Globus pallidus (tissue), 1 donor: Measurements from ENCODE around the gene ACTN4.
"Not testable (repeated sequence)": the region's sequence is repeated elsewhere in the genome, so short reads cannot be mapped to it uniquely, and the experiment has no call there.

Experiments
- DNase-seq: peaks from one replicate; pipeline ENCODE4 v3.0.0-alpha.2; 2015; ENCODE audit warnings: low spot score

Gene ACTN4

DNA sequence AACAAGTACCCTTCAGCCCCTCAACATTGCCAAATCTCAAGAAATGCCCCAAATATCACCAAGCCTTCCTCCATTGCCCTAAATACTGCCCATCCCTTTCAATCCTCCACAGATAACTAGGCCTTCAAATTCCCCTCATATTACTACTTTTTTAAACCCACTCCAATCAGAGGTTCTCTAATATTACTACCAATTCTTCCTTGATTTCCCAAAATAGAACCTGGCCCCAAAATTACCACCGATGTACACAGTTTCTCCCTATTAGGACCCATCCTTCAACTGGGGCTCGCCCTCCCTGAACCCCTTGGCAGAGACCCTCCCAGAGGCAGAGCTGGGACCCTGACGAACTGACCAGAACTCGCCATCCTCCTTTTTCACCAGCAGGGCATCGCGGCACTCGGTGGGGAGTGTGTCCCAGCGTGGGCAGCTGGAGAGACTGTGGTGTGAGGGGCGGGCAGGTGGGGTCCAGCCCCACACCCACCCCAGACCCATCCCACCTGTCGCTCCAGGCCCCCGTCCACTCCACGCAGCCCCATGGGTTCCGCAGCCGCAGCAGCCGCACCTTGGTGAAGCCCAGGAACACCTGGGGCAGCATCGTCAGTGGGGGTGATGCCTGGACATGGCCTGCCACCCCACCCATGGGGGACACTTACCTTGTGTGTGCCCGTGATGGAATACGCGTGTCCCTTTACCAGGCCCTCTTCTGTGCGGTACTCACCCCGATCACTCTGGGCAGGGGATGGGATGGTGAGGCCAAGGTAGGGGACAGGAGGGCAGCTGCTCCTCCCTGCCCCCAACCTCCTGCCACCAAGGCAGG, 90.7 kb downstream of the ACTN4 start:
- DNase-seq, result no peak

DNA sequence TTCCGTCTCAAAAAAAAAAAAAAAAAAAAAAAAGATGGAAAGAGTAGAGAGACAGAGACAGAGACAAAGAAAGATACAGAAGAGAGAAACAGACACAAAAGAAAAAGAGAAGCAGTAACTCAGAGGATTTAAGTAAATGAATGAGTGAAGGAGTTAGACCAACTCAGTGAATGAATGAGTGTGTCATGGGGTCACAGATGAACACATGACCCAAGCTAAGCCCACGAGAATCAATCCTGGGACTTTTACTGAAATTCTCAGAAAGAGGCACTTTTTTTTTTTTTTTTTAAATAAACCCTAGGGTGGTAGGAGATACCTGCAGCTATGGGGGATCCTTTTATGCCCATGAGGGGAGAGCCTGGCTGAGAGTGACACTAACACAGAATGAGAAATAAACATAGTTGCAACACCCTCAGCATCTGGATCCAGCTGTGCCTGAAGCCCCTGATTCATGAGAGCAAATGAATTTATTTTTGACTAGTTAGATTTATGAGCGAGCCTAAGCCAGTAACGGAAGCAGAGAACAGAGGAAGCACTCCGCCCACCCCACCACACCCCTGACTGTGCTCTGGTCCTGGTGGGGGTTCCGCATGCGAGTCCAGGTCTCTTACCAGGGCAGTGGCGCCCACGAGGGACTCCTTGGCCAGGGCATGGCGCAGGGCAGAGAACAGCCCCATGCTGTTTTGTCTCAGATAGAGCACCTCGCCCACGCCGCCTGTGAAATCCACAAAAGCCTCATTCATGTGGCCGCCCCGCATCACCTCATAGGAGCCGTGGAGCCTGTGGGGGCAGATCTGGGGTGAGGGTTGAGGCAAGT, 92.2 kb downstream of the ACTN4 start:
- no peak for DNase-seq

DNA sequence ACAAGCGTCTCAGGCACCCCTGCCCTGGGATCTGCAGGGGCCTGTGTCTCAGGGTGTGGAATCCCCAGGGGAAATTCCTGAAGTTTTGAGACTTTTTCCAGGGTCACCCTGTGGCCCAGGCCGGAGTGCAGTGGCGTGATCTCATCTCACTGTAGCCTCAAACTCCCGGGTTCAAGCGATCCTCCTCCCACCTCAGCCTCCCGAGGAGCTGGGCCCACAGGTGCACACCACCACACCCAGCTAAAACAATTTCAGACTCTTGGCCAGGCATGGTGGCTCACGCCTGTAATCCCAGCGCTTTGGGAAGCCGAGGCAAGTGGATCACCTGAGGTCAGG, 92.8 kb downstream of the ACTN4 start:
- DNase-seq, result no peak

DNA sequence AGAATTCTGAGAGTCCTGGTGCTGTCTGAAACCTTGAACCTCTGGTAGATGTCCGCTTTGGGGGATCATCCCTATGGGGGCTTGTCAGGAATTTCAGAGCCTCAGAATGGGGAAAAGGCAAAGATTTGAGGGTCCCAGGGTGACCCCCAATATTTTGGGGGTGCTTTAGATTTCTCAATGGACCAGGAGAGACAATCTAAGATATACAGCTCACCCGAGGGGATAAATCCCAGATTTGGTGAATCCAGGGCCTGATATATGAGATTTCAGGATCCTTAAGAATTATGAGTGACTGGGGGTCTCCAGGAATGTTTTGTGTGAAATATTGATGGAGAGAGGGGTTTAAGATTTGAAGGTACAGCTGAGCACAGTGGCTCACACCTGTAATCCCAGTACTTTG, 93.5 kb downstream of the ACTN4 start:
- DNase-seq, result no peak

DNA sequence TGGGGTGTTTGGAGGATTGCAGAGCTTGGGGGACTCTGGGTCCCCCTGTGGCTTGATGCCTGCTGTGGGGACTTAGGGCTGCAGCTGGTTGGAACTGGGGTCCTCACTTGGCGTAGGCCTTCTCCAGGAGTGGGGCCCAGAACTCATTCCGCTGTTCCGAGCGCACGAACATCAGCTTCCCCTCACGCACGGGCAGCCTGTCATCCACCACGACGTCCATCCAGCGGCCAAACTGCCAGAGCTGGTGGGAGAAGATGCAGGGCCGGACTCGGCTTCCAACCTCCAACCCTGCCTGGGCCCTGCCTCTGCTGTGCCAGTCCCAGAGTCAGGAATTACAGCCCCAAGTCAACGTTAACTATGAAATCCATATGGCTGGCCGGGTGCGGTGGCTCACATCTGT, 94.2 kb downstream of the ACTN4 start:
- DNase-seq, result no peak

DNA sequence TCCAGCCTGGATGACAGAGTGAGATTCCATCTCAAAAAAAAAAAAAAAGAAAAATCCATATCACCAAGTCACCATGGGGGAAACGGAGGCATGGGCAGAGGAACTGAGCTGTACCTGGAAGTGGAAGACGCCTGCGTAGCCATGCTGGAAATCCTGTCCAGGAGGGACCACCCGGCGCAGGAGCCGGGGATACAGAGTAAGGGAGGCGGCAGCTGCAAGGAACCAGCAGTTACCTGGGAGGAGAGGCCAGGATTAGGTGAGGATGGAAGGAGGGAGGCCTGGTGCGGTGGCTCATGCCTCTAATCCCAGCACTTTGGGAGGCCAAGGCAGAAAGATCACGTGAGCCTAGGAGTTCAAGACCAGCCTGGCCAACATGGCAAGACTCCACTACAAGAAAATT, 94.8 kb downstream of the ACTN4 start:
- no peak for DNase-seq

DNA sequence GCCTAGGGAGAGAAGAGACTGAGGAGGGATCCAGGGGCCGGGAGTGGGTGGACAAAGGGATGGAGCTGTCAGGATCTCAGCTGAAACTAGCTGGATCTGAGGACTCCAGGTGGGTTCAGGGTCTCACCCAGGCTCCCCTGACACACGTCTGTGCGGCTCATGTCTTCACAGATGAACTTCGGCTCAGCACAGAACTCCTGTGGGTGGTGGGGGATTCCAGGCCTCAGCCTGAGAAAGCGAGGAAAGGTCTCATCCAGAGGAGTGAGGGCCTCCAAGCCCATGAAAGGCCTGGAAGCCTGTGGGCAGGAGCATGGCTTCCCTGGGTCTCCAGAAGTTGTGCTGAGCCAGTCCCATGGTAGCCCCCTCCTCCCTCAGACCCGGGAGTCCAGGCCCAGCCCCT, 95.5 kb downstream of the ACTN4 start:
- no peak for DNase-seq

GRCh38 chr19:38743394-38744297, 96.2 kb downstream of the ACTN4 start:
- no peak for DNase-seq

- no peak for DNase-seq
These were observed 96.8 kb downstream of the ACTN4 start, which contains the start of gene CAPN12 for GRCh38 chr19:38744298-38744681. CAPN12 (minus strand) TSS chr19:38744474; CDS start chr19:38744165, 309 bp downstream.

DNA sequence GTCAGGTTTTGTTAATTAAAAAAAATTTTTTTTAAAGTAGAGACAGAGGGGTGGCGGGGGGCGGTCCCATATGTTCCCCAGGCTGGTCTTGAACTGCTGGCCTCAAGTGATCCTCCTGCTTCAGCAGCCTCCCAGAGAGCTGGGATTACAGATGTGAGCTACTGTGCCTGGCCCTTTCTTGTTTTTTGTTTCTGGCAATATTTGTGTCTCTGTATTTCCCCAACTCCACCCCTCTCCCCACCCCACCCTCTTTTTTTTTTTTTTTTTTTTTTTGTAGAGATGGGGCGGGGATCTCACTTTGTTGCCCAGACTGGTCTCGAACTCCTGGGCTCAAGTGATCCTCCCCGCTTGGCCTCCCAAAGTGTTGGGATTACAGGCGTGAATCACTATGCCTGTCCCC, 97.4 kb downstream of the ACTN4 start:
- DNase-seq, result no peak

DNA sequence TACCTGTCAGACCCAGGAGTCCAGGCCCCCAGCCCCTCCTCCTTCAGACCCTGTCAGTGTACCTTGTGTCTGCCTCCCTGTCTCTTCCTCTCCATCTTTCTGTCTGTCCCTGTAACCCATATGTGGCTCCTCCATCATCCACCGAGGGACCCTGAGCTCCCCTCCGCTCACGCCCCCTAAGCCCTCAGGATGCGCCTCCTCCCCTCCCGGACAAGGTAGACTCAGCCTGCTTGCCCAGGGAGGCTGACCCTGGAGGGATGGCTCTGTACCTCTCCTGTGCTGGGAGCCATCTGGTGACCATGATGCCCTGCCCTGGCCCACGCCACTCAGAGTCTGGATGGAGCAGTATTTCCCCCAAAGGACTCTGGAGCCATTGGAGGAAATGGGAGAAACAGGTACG, 97.9 kb downstream of the ACTN4 start:
- DNase-seq, result no peak

DNA sequence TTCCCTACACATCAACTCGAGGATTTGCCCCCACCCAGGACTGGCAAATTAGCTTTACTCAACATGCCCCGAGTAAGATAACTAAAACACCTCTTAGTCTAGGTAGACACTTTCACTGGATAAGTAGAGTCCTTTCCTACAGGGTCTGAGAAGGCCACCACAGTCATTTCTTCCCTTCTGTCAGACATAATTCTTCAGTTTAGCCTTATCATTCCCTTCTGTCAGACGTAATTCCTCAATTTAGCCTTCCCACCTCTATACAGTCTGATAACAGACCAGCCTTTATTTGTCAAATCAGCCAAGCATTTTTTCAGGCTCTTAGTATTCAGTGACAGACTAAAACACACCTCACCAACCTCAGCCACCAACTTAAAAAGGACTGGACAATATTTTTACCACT, 106.3 kb downstream of the ACTN4 start:
- not testable (repeated sequence) for DNase-seq

GRCh38 chr19:38754196-38754595, 106.7 kb downstream of the ACTN4 start:
- DNase-seq, result not testable (repeated sequence)

- DNase-seq, result no peak
These were observed 112.1 kb downstream of the ACTN4 start for GRCh38 chr19:38759590-38760003.

GRCh38 chr19:38760805-38761517, 113.5 kb downstream of the ACTN4 start:
- DNase-seq, result not testable (repeated sequence)

GRCh38 chr19:38761884-38762389, 114.5 kb downstream of the ACTN4 start:
- not testable (repeated sequence) for DNase-seq

GRCh38 chr19:38763795-38764220, 116.4 kb downstream of the ACTN4 start:
- no peak for DNase-seq

- DNase-seq, result no peak
These were observed 117.8 kb downstream of the ACTN4 start for GRCh38 chr19:38765214-38765613.

DNA sequence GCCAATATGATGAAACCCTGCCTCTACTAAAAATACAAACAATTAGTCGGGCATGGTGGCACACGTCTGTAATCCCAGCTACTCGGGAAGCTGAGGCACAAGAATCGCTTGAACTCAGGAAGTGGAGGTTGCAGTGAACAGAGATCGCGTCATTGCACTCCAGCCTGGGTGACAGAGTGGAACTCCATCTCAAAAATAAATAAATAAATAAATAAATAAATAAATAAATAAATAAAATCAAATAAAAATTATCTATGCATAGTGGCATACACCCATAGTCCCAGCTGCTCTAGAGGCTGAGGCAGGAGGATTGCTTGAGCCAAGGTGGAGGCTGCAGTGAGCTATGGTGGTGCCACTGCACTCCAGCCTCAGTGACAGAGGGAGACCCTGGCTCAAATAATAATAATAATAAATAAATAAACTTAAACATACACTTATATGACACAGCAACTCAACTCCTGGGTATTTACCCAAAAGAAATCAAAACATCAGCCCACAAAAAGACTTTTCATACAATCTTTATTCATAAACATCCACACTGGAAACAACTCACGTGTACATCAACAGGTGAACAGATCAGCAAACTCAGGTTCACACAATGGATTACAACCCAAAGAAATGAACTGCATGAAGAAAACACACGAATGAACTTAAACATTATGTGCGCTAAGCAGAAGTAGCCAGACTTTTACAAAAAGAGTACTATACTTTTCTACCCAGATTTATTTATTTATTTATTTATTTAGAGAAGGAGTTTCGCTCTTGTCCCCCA, 119.0 kb downstream of the ACTN4 start:
- no peak for DNase-seq

- DNase-seq, result peak; percentile 45
These were observed 122.3 kb downstream of the ACTN4 start for GRCh38 chr19:38769635-38770211.
